GM19438 (cell line): ENCODE results near the gene FAM180B.
A peak's percentile ranks its signal among the peaks of the same experiment; 100 is the strongest.
"Not testable (repeated sequence)": the region's sequence is repeated elsewhere in the genome, so short reads cannot be mapped to it uniquely, and the experiment has no call there.

Experiments
- ATAC-seq: cut with Tn5 transposase; IDR thresholded peaks from one replicate; pipeline ENCODE4 v1.9.1; 2021; ENCODE audit warnings: low read depth; ENCODE audit not compliant: unreplicated experiment

FAM180B gene

GRCh38 chr11:47593492-47593933 is 7.0 kb downstream of the FAM180B start:
- no peak for ATAC-seq

GRCh38 chr11:47593934-47594855 is 7.7 kb downstream of the FAM180B start, which contains the start of gene C1QTNF4:
C1QTNF4 (minus strand) TSS chr11:47594411; CDS start chr11:47590810, 3,601 bp downstream.
- no peak for ATAC-seq

GRCh38 chr11:47595029-47595428 is 8.6 kb downstream of the FAM180B start:
- ATAC-seq: no peak

- no peak for ATAC-seq
These were observed 9.5 kb downstream of the FAM180B start for GRCh38 chr11:47595967-47596366.

GRCh38 chr11:47599902-47600301 is 13.4 kb downstream of the FAM180B start:
- no peak for ATAC-seq

- ATAC-seq: no peak
These were observed 16.8 kb downstream of the FAM180B start for GRCh38 chr11:47603295-47603694.

- no peak for ATAC-seq
These were observed 19.4 kb downstream of the FAM180B start for GRCh38 chr11:47605921-47606320.

GRCh38 chr11:47606731-47607130 is 20.3 kb downstream of the FAM180B start:
- no peak for ATAC-seq

- ATAC-seq: no peak
These were observed 20.9 kb downstream of the FAM180B start for GRCh38 chr11:47607380-47607779.

GRCh38 chr11:47609675-47610074 is 23.2 kb downstream of the FAM180B start:
- ATAC-seq: no peak

GRCh38 chr11:47611348-47611794 is 24.9 kb downstream of the FAM180B start:
- ATAC-seq: peak; percentile 79

GRCh38 chr11:47615249-47615648 is 28.8 kb downstream of the FAM180B start:
- ATAC-seq: no peak

- no peak for ATAC-seq
These were observed 30.4 kb downstream of the FAM180B start for GRCh38 chr11:47616726-47617416.

GRCh38 chr11:47617417-47617809 is 30.9 kb downstream of the FAM180B start:
- ATAC-seq: no peak

- ATAC-seq: no peak
These were observed 34.4 kb downstream of the FAM180B start for GRCh38 chr11:47620836-47621378.

GRCh38 chr11:47626234-47626633 is 39.8 kb downstream of the FAM180B start:
- no peak for ATAC-seq

GRCh38 chr11:47628026-47628425 is 41.5 kb downstream of the FAM180B start:
- no peak for ATAC-seq

- no peak for ATAC-seq
These were observed 45.0 kb downstream of the FAM180B start for GRCh38 chr11:47631473-47631872.

- ATAC-seq: not testable (repeated sequence)
These were observed 49.9 kb downstream of the FAM180B start for GRCh38 chr11:47636331-47636730.
